ENCODE data around the gene ANKRD11.

- TF ChIP-seq, protein P1, sequence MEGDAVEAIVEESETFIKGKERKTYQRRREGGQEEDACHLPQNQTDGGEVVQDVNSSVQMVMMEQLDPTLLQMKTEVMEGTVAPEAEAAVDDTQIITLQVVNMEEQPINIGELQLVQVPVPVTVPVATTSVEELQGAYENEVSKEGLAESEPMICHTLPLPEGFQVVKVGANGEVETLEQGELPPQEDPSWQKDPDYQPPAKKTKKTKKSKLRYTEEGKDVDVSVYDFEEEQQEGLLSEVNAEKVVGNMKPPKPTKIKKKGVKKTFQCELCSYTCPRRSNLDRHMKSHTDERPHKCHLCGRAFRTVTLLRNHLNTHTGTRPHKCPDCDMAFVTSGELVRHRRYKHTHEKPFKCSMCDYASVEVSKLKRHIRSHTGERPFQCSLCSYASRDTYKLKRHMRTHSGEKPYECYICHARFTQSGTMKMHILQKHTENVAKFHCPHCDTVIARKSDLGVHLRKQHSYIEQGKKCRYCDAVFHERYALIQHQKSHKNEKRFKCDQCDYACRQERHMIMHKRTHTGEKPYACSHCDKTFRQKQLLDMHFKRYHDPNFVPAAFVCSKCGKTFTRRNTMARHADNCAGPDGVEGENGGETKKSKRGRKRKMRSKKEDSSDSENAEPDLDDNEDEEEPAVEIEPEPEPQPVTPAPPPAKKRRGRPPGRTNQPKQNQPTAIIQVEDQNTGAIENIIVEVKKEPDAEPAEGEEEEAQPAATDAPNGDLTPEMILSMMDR (IDR thresholded peaks at IDR 0.05): no peak
- TF ChIP-seq POLR2A (IDR thresholded peaks at IDR 0.05) (no peak), EP300 (IDR thresholded peaks at IDR 0.05) (no peak), POLR2AphosphoS5 (IDR thresholded peaks at IDR 0.05) (no peak)
Measured at GRCh38 chr16:89409161-89409711, 81.1 kb downstream of the ANKRD11 start.
